GM12891 (cell line): ENCODE measurements around the gene FIGNL2.

ENCODE experiments used
- POLR2A ChIP-seq: IDR thresholded peaks from 2 replicates; pipeline ENCODE4 v1.6.1; 2011; ENCODE audit warnings: low read depth, low read length, control low read depth
- POLR2AphosphoS5 ChIP-seq: IDR thresholded peaks from 2 replicates; pipeline ENCODE4 v1.6.1; 2011; ENCODE audit warnings: low read depth, low read length, control low read depth
- POU2F2 ChIP-seq: IDR thresholded peaks from 2 replicates; pipeline ENCODE4 v1.6.1; 2011; ENCODE audit warnings: low read depth, mild to moderate bottlenecking, control low read depth, low read length, moderate library complexity
- TAF1 ChIP-seq: IDR thresholded peaks from 2 replicates; pipeline ENCODE4 v1.6.1; 2011; ENCODE audit warnings: low read depth, low read length, control low read depth

GRCh38 chr12:51889216-51890132, 41.0 kb upstream of the FIGNL2 start:
- no peak for TF ChIP-seq POLR2A
- TF ChIP-seq POLR2AphosphoS5 = no peak
- TF ChIP-seq TAF1 = no peak
- no peak for TF ChIP-seq POU2F2
